GM19324 (cell line): ENCODE results near the gene CPS1.

ENCODE experiments used
- ATAC-seq: cut with Tn5 transposase; IDR thresholded peaks from one replicate; pipeline ENCODE4 v1.9.1; 2021; ENCODE audit warnings: mild to moderate bottlenecking, moderate library complexity; ENCODE audit not compliant: unreplicated experiment, low FRiP score

Gene CPS1

DNA sequence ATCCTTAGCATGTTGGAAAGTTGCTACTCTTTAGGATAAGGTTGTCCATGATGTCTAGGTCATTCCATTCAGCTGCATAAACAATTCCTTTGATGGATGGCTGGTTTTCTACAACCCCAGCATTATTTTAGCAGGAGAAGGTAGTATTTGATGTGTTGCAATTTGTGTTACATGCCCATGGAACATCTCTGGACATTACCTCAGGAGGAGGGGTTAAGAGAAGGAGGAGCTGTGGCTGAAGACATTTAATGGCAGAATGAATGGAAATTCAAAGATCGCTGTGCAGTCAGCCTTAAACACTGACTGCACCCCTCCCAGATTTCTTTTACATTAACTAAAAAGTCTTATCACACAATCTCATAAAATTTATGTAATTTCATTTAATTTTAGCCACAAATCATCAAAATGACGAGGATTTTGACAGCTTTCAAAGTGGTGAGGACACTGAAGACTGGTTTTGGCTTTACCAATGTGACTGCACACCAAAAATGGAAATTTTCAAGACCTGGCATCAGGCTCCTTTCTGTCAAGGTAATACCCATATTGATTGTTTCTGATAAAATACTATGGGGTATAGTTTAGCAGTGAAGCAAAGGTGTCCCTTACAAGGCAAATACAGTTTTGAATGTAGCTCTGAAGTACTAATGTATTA is at the start of gene CPS1:
CPS1 (plus strand) TSS at position 271 of the 652 bp plus-strand sequence; CDS start at position 406, 135 bp downstream.
- no peak for ATAC-seq

GRCh38 chr2:210515911-210516310 is 40.5 kb upstream of the CPS1 start:
- peak; percentile 61 for ATAC-seq

GRCh38 chr2:210517264-210517663 is 39.1 kb upstream of the CPS1 start:
- ATAC-seq = no peak

DNA sequence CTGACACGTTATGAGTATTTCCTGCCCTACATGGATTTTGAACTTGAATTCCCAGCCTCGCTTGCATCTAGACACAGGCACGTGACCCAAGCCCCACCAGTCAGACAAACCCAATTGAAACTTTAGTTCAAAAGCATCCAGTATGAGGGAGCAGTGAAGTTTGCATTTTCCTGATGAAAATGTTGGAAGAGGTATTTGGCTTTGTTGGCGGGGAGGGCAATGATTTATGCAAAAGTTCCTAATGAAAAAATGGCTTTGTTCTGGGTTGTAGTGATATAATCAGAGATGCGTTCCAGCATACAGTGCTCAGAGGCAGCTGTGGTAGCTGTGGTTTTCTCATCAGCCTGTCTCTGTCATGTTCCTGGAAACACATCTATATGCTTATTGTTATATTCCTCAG is 36.8 kb upstream of the CPS1 start:
- ATAC-seq = no peak

DNA sequence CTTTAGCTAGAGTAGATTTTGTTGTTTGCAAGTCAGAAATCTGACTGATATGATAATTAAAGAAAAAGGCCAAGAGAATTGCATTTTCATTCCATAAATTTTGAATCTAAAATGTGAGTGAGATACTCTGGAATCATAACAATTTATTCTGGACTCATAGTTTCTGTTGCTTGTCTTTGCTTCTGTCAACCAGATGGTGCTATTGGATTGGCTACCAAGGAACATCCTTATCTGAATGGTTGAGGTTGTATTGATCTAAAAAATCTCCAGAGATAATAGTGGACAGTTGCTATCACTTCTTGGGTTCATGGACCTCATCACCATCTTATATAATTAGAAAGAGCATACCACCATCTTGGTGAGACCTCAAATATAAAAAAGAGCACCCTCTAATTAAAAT is 34.0 kb upstream of the CPS1 start:
- no peak for ATAC-seq

DNA sequence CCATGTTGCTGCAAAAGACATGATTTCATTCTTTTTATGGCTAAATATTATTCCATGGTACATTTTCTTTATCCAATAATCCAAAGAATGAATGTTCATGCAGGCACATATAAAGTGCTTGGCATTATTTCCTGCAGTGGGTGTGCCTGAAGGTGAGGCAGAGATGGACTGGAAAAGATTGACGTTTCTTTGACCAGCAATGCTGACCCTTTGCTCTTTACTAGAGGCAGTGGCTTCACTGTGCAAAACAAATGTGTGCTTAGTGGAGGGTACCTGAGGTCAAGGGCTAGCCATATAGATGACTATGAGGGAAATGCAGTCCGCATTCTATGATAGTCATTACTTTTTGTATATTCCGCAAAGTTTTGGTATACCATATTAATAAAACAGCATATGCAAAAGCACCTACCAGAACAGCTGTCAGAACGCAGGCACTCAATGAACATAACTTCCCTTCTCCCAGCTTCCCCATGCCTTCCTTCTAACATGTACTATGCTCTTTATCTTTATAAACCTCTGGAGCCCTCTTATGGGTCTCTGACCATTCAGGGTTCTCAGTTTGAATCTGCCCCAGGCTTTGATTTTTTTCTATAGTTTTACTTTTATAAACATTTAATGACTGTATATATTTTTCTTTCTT is 32.6 kb upstream of the CPS1 start:
- ATAC-seq = no peak

DNA sequence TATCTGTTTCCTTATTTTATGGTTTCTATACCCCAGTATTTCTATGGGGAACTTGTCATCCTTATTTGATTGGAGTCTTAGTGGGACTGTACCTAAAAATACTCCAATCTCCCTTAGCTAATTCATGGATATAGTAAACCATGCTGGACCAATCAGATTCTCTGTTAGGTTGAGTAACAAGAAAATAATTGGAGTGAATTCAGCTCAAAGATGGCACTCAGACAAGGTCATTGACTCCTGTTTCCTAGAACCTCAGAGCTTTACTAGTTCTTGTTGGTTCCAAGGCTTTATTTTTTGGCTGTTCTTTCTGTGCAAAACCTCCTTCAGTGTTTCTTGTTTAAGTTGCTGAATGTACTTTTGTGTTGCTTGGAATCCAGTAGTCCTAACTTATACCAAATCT is 31.9 kb upstream of the CPS1 start:
- no peak for ATAC-seq

DNA sequence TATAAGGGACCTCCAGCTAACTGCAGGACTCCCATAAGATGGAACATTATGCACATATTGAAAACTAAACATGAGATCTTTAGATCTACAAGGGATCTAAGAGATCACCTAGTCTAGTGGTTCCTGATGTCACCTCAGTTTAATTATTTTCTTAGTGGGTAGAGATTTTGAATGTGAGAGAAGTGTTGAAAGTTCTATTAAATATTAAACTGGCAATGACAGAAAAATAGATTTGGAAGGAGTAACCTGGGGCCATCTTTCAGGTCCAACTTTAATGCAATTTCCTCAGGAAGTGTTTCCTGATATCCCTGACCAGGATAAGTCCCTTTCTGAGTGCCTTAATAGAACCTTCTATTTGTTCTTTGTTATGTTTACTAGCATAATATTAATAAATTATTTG is 29.1 kb upstream of the CPS1 start:
- ATAC-seq = no peak

- ATAC-seq = no peak
Observed at GRCh38 chr2:210528716-210529115, 27.7 kb upstream of the CPS1 start.

DNA sequence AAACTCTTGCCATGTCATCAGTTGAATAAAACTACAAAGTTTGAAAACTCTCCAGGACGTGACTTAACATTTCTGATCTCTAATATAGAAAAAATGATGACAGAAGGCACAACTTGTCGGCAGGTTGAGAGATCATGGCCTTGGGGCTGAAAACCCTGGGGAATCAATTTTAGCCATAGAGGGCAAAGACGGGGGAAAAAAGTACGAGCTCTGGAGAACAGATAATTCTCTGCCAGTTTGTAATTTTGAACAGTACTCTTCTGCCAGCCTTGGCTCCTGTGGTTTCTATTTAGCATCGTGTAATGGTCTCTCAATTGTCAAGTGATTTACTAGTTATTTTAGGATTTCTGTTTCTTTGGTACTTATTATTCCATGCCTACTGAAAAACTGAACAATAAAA is 25.3 kb upstream of the CPS1 start:
- no peak for ATAC-seq

- no peak for ATAC-seq
Observed at GRCh38 chr2:210531482-210531881, 24.9 kb upstream of the CPS1 start.

DNA sequence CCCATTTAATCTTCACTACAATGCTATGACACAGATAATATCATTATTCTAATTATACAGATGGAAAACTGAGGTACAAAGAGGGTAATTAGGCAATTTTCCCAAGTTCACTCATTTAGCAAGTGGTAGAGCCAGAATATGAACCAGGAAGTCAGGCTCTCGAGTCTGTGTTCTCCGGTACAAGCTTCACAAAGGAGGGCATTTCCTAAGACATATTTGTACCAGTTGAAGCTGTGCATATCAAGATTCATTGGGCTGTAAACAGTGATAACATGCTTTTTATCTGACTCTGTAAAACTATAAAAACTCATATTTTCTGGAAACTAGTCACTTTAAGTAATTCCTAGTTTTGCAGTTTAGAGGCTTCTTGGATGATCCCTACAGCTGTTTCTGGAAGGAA is 23.0 kb upstream of the CPS1 start:
- ATAC-seq = no peak

DNA sequence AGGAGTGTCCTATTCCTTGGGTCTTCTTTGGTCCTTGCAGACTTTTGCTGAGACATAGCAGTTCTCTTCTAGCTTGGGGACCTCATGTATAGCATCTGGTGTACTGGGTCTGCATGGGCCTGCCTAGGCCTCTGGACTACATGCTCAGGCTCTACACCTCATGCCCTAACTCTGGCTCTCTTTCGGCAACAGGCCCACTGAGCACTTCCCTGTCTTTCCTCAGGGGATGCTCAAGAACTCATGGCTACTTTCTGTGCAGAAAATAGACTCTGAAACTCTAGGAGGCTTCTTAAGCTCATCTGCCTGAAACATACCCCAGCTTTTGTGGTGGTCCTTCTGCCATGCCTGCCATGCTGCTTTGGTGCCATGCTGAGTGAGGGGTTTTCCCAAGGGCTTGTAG is 21.5 kb upstream of the CPS1 start:
- ATAC-seq = no peak

GRCh38 chr2:210536973-210537650 is 19.3 kb upstream of the CPS1 start:
- peak; percentile 44 for ATAC-seq

- ATAC-seq = no peak
Observed at GRCh38 chr2:210539035-210539434, 17.4 kb upstream of the CPS1 start.

- no peak for ATAC-seq
Observed at GRCh38 chr2:210539578-210540416, 16.6 kb upstream of the CPS1 start.

GRCh38 chr2:210540471-210540870 is 15.9 kb upstream of the CPS1 start:
- ATAC-seq = no peak

DNA sequence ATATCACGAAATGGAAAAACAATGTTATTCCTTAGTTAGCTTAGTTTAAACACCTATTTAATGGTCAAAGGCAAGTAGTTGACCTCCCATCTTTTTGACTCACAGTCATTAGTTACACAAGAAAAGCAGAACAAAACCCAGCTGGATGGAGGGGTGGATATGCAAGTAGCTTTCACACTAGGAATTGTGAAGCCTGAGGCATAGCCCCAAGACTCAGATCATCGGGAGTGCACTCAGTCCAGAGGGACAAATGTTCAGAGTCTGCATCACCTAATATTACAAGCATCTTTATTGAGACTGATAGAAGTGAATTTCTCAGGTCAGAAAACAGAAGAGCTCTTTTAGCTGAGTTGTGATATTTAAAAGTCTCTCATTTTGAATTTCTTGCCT is 15.5 kb upstream of the CPS1 start:
- ATAC-seq = no peak

DNA sequence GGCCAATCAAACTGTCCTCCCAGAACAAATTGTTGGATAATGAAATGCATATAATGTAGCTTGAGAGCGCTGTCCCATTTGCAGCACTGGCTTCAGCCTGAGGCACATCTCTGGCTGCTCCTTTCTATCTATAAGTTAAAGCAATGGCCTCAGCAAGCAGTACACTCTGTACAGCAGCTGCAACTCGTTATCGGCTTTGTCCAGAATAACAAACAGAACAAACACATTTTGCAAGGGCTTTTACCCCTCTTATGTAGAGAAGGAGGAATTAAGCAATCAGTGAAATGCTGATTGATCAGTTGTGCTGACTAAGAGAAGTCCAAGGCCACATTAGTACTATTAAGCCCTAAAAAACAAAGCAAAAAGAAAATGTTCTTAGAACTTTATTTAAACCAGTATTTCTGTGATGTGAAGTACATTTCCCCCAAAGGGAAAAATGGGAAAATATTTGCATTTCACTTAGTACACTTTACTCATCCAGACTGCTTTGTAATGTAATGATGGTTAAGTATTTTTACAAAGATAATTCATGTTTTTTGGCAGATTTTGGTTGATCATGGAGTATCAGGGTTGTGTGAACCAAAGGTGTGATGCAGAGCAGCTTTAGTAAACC is 15.0 kb upstream of the CPS1 start:
- no peak for ATAC-seq

DNA sequence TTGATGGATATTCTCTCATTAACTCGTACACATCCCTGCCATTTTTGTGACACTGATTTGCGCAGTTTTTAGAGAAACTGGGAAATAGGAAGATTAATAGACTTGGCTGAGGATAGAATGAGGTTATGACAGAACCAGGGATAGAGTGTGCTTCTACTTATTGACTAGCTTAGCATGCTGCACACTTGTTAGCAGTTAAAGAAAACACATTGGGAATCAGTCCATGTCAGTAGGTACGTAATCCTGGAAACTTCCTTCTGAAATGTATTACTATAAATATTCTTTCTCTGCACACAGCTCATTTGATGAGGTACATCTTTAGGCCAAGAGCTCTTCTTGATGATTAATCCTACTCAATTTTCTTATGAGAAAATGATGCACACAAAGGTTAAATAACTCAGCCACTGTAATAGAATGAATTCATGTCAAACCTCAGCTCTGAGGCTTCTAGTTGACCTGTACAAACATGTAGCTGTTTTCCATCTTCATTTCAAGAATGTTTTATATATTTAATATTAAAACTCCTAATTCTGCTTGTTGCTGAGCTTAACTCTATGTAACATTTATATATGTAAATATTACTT is 12.3 kb upstream of the CPS1 start:
- no peak for ATAC-seq
